CD4-positive, alpha-beta T cell treated with Interferon gamma for 1 hour (primary cell): Measurements from ENCODE around the gene CCDC138.

Experiments
- DNase-seq: peaks from one replicate; pipeline ENCODE4 v3.0.0-alpha.2; 2020

CCDC138 gene

GRCh38 chr2:108919571-108920373, 133.2 kb downstream of the CCDC138 start:
- no peak for DNase-seq

GRCh38 chr2:108920686-108921085, 134.1 kb downstream of the CCDC138 start:
- no peak for DNase-seq

GRCh38 chr2:108921096-108922030, 134.8 kb downstream of the CCDC138 start:
- DNase-seq: no peak

GRCh38 chr2:108922141-108922915, 135.8 kb downstream of the CCDC138 start:
- DNase-seq: no peak

- DNase-seq: no peak
These were observed 136.6 kb downstream of the CCDC138 start for GRCh38 chr2:108923019-108923700.

- no peak for DNase-seq
These were observed 137.4 kb downstream of the CCDC138 start for GRCh38 chr2:108923736-108924579.

- no peak for DNase-seq
These were observed 138.1 kb downstream of the CCDC138 start for GRCh38 chr2:108924580-108925251.

GRCh38 chr2:108925286-108925685, 138.7 kb downstream of the CCDC138 start:
- DNase-seq: no peak

GRCh38 chr2:108925735-108926134, 139.2 kb downstream of the CCDC138 start:
- no peak for DNase-seq
